HTR-8/SVneo (cell line): ENCODE data around the gene CFAP77.

Experiments used
- DNase-seq: peaks from one replicate; pipeline ENCODE4 v3.0.0; 2011; ENCODE audit warnings: low spot score, mixed read lengths; ENCODE audit not compliant: insufficient read length
- FAIRE-seq: peaks from 2 replicates; lab custom pipeline; 2011; peaks lifted over from hg19 to GRCh38; lab: Jason Lieb, UNC

CFAP77 gene

DNA sequence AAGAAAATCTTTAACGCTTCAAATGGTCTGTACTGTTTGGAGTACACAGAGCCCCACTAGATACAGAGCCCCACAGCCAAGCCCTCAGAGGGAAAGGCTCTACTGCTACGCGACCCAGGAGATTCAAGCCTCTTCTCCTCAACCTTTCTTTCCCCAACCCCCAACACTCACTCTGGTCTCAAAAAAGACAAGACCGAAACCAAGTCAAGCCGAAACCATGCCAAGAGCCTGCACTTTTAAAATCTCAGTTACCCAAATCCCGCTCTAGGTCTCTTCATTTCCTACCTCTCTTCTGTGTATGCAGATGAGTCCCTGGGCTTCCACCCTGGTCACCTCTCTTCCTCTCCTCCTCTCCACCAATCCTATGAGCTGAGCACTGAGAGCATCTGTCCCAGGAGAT is 204.3 kb downstream of the CFAP77 start:
- FAIRE-seq (no peak), DNase-seq (no peak)

DNA sequence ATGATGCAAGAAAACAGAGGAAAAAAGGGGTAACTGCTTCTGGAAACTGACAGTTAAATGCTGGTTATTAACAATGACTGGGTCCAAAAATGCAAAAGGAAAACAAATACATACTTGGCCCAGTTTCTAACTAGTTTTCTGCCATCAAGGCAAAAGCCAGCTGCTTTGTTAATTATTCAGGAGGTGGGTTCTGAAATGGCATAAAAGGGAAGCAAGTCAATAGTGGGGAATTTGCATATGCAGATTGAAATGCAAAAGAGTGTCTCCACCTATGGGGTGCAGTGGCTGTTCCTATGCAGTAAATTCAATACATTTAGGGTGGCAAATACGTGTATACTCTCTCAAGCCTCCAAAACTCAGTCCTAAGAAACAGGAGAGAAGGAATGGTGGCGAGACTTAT is 205.8 kb downstream of the CFAP77 start:
- DNase-seq (no peak), FAIRE-seq (no peak)

DNA sequence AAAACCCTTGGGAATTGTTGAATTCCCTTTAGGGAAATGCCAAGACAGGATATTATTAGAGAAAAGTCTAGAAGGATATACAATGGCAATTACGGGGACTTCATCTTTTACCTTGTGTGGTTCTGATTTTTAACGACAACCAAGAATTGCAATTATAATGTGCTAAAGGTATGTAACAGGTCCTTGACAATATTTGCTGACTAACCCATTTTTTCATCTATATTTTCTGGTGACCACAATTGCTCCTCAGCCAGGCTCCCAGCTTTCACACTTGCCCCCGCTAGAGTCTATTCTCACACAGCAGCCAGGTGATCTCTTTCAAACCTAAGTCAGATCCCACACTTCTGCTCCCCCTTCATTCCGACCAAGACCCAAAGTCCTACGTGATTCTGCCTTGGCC is 206.7 kb downstream of the CFAP77 start:
- DNase-seq (no peak), FAIRE-seq (no peak)

DNA sequence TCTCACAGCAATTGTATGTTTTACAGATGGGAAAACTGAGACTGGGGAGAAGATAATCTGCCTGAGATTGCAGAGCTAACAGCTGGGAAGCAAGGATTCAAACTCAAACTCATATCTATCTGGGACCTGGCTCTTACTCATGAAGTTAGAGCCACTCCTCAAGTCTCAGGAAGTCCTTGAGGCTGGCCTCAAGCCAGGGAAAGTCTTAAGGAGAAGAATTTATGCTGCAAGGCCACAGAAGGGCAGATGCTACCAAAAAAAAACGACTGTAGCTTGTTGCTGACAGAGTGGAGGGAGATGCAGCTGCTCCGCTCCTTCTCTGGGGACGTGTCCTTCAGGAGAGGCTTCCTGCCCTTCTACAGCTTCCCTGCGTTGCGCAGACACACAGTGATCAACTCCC is 212.1 kb downstream of the CFAP77 start:
- DNase-seq, result no peak
- FAIRE-seq, result no peak
